SK-N-SH treated with all-trans-retinoic acid at 6 μM for 48 hours (cell line): ENCODE data around the gene GPSM3.

Source experiments
- ATAC-seq: fragments of 200-7000 bp; cut with Tn5 transposase; 3 replicates; pipeline ENCODE4 v1.9.1; 2020; ENCODE audit warnings: mild to moderate bottlenecking, moderate library complexity
- ARNTL ChIP-seq: fragments of 450-650 bp; formaldehyde crosslinking; IDR thresholded peaks from 2 replicates; pipeline ENCODE4 v1.5.0; 2020; ENCODE audit warnings: low read depth, mild to moderate bottlenecking, moderate library complexity, borderline replicate concordance
- BACH2 ChIP-seq: fragments of 250-450 bp; sonication (Bioruptor Pico); IDR thresholded peaks from 2 replicates; pipeline ENCODE4 v1.9.0; 2021; ENCODE audit warnings: mild to moderate bottlenecking, borderline replicate concordance
- CREB5 ChIP-seq: fragments of 250-450 bp; sonication (Bioruptor Pico); IDR thresholded peaks from 2 replicates; pipeline ENCODE4 v1.5.1; 2020; ENCODE audit warnings: low read depth, mild to moderate bottlenecking, moderate library complexity
- CSDC2 ChIP-seq: fragments of 250-450 bp; sonication (Bioruptor Pico); IDR thresholded peaks from 2 replicates; pipeline ENCODE4 v1.5.0; 2020; ENCODE audit warnings: mild to moderate bottlenecking, moderate library complexity
- CSRNP3 ChIP-seq: fragments of 250-450 bp; sonication (Bioruptor Pico); IDR thresholded peaks from 2 replicates; pipeline ENCODE4 v1.5.1; 2021; ENCODE audit warnings: mild to moderate bottlenecking, moderate library complexity
- ESRRG ChIP-seq: fragments of 250-450 bp; sonication (Bioruptor Pico); IDR thresholded peaks from 2 replicates; pipeline ENCODE4 v1.6.1; 2021; ENCODE audit warnings: mild to moderate bottlenecking
- GLIS3 ChIP-seq: fragments of 250-450 bp; sonication (Bioruptor Pico); IDR thresholded peaks from 2 replicates; pipeline ENCODE4 v1.5.0; 2020; ENCODE audit warnings: mild to moderate bottlenecking, moderate library complexity
- ISL1 ChIP-seq: fragments of 250-450 bp; sonication (Bioruptor Pico); IDR thresholded peaks from 2 replicates; pipeline ENCODE4 v2.1.2; 2022; ENCODE audit warnings: mild to moderate bottlenecking, moderate library complexity
- OSR1 ChIP-seq: fragments of 250-450 bp; sonication (Bioruptor Pico); IDR thresholded peaks from 2 replicates; pipeline ENCODE4 v1.8.0; 2022; ENCODE audit warnings: moderate library complexity, mild to moderate bottlenecking, inconsistent platforms
- PATZ1 ChIP-seq: fragments of 250-450 bp; sonication (Bioruptor Pico); IDR thresholded peaks from 2 replicates; pipeline ENCODE4 v1.8.0; 2020; ENCODE audit warnings: mild to moderate bottlenecking, moderate library complexity, borderline replicate concordance
- POU6F1 ChIP-seq: fragments of 250-450 bp; sonication (Bioruptor Pico); IDR thresholded peaks from 2 replicates; pipeline ENCODE4 v1.8.0; 2021; ENCODE audit warnings: low read depth, mild to moderate bottlenecking, moderate library complexity, borderline replicate concordance
- PPARA ChIP-seq: fragments of 250-450 bp; sonication (Bioruptor Pico); IDR thresholded peaks from 2 replicates; pipeline ENCODE4 v1.5.0; 2020; ENCODE audit warnings: mild to moderate bottlenecking, borderline replicate concordance
- RARB ChIP-seq: fragments of 250-450 bp; sonication (Bioruptor Pico); IDR thresholded peaks from 2 replicates; pipeline ENCODE4 v1.8.0; 2021; ENCODE audit warnings: mild to moderate bottlenecking, moderate library complexity
- SNAI2 ChIP-seq: fragments of 250-450 bp; sonication (Bioruptor Pico); IDR thresholded peaks from 2 replicates; pipeline ENCODE4 v1.5.0; 2020; ENCODE audit warnings: mild to moderate bottlenecking, moderate library complexity
- TOX ChIP-seq: fragments of 250-450 bp; sonication (Bioruptor Pico); IDR thresholded peaks from 2 replicates; pipeline ENCODE4 v1.8.0; 2021; ENCODE audit warnings: mild to moderate bottlenecking, moderate library complexity, borderline replicate concordance
- TSHZ2 ChIP-seq: fragments of 250-450 bp; sonication (Bioruptor Pico); IDR thresholded peaks from 2 replicates; pipeline ENCODE4 v1.5.0; 2020; ENCODE audit warnings: mild to moderate bottlenecking, moderate library complexity
- ZC3H10 ChIP-seq: fragments of 250-450 bp; sonication (Bioruptor Pico); IDR thresholded peaks from 2 replicates; pipeline ENCODE4 v1.5.1; 2021; ENCODE audit warnings: mild to moderate bottlenecking, moderate library complexity
- ZFP30 ChIP-seq: fragments of 450-650 bp; formaldehyde crosslinking; IDR thresholded peaks from 2 replicates; pipeline ENCODE4 v1.5.0; 2022; ENCODE audit warnings: mild to moderate bottlenecking, moderate library complexity
- ZNF565 ChIP-seq: fragments of 450-650 bp; formaldehyde crosslinking; conservative IDR thresholded peaks from 2 replicates; pipeline ENCODE4 v1.5.0; 2020; ENCODE audit warnings: low read depth, mild to moderate bottlenecking, moderate library complexity
- ZNF70 ChIP-seq: fragments of 450-650 bp; formaldehyde crosslinking; IDR thresholded peaks from 2 replicates; pipeline ENCODE4 v1.5.0; 2020; ENCODE audit warnings: mild to moderate bottlenecking, moderate library complexity
- ZNF8 ChIP-seq: fragments of 450-650 bp; formaldehyde crosslinking; IDR thresholded peaks from 2 replicates; pipeline ENCODE4 v1.5.0; 2020; ENCODE audit warnings: mild to moderate bottlenecking, moderate library complexity

Gene GPSM3

GRCh38 chr6:32181148-32181702 lies 11.2 kb downstream of the GPSM3 start:
- no peak for ATAC-seq
- TF ChIP-seq ISL1 (no peak), CSRNP3 (CRISPR knock-in tag) (no peak), SNAI2 (CRISPR knock-in tag) (no peak), ZC3H10 (CRISPR knock-in tag) (no peak), CREB5 (no peak), CSDC2 (CRISPR knock-in tag) (no peak), GLIS3 (no peak), BACH2 (no peak), ZFP30 (no peak), ZNF565 (CRISPR knock-in tag) (no peak), ZNF70 (CRISPR knock-in tag) (no peak), PPARA (CRISPR knock-in tag) (no peak), TSHZ2 (no peak), ESRRG (no peak)

- no peak for TF ChIP-seq CSDC2 (CRISPR knock-in tag)
- no peak for TF ChIP-seq ISL1
- TF ChIP-seq OSR1 (CRISPR knock-in tag), result no peak
- no peak for TF ChIP-seq TOX (CRISPR knock-in tag)
- TF ChIP-seq ZC3H10 (CRISPR knock-in tag), result no peak
- no peak for ATAC-seq
Observed at GRCh38 chr6:32179766-32180405, 12.6 kb downstream of the GPSM3 start.

GRCh38 chr6:32178547-32179440 lies 13.6 kb downstream of the GPSM3 start:
- ATAC-seq, result no peak

More at GRCh38 chr6:32178547-32179440, 13.6 kb downstream of the GPSM3 start:
- TF ChIP-seq ZNF70 (CRISPR knock-in tag) (no peak), RARB (CRISPR knock-in tag) (no peak), ZC3H10 (CRISPR knock-in tag) (no peak), TSHZ2 (no peak), ARNTL (CRISPR knock-in tag) (no peak), PPARA (CRISPR knock-in tag) (no peak), CREB5 (no peak), ZFP30 (no peak), PATZ1 (CRISPR knock-in tag) (no peak), ZNF8 (CRISPR knock-in tag) (no peak), ESRRG (no peak), POU6F1 (no peak)
